ACHN (cell line): ENCODE data around the gene GMFB.
"Not testable (repeated sequence)": the region's sequence is repeated elsewhere in the genome, so short reads cannot be mapped to it uniquely, and the experiment has no call there.

ENCODE experiments used
- DNase-seq: peaks from one replicate; pipeline ENCODE4 v3.0.0-alpha.2; 2015
- in situ Hi-C: cut with HindIII; loops from 2 replicates; pipeline ENCODE4 v1.10.0; 2017; ENCODE audit warnings: low sequenced_read_pairs, low pct_ligation_motif_present, low pct_unique_long_range_greater_than_20kb

Gene GMFB

DNA sequence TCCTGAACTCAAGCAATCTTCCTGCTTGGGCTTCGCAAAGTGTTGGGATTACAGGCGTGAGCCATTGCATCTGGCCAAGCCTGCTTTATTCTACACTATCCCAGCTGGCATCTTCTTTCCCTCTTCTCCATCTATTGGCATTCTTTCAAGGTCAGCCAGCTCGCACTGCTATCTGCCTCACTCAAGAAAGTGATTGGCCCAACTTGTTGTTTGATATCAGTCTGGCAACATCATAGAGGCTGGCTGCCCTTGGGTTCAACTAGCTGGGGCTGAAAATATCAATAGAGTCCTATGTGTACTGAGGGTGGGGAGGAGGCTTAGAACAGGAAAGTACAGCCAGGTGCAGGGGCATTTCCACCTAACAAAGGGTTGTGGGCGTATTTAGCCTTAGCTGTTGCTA, 17.1 kb downstream of the GMFB start:
- in situ Hi-C loops = no loop called here
- no peak for DNase-seq

DNA sequence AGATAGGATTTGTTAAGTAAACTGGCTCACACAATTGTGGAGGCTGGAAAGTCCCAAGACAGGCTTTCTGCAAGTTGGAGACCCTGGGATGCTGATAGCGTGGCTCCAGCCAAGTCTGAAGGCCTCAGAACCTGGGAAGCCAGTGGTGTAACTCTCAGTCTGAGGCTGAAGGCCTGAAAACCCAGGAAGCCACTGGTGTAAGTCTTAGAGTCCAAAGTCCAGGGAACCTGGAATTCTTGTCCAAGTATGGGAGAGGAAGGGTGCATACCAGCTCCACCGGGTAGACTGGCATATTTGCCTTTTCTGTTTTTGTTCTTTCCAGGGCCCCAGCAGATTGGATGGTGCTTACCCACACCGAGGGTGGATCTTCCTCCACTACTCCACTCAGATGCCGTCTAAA, 18.1 kb downstream of the GMFB start:
- DNase-seq = no peak

DNA sequence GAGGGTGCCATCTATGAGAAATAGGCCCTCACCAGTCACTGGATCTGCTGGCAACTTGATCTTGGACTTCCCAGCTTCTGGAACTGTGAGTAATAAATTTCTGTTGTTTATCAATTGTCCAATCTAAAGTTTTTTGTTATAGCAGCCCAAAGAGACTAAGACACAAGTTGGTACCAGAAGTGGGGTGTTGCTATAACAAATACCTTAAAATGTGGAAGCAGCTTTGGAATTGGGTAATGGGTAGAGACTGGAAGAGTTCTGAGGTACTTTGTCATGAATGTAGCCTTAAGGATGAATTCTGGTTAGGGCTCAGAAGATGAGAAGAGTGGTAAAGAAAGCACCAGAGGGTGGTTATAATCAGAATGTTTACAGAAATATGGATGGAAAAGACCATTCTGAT, 21.5 kb downstream of the GMFB start:
- no peak for DNase-seq
- in situ Hi-C loops = no loop called here

More for the DNA sequence above, 18.1 kb downstream of the GMFB start:
- in situ Hi-C loops = no loop called here

DNA sequence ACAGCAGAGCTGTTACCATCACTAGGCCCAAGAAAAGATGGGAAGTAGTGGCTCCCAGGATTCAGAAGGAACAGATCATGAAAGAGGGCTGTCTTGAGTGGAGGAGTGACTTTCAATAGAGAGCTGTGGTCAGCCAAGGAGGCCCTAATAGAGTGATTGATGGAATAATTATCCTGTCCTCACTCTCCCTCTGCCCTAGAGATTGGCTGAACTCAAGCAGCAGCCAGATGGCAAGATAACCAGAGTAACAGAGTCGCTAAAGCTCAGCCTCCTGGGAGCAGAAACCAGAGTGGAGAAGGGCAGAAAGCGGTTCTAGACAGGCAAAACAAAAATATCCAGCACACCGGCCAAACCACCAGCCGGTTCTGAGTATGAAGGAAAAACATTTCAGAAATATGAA, 23.1 kb downstream of the GMFB start:
- DNase-seq = no peak
- in situ Hi-C loops = no loop called here

DNA sequence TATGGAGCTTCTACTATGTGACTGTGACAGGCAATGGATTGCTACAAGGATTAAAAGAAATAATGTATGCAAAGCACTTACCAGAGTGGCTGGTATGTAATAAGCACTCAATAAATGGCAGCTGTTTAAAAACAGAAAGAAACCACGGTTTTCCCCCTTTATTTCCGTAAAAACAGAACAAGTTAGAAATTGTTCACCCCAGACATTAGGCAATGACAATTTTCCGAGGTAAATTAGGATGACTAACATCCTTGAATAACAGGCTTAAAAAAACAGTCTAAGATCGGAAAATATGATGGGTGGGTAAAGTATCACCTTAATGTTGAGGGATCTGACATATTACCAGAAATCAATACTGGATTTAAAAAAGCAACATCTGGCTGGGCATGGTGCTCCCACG, 26.7 kb downstream of the GMFB start:
- in situ Hi-C loops = no loop called here
- no peak for DNase-seq

DNA sequence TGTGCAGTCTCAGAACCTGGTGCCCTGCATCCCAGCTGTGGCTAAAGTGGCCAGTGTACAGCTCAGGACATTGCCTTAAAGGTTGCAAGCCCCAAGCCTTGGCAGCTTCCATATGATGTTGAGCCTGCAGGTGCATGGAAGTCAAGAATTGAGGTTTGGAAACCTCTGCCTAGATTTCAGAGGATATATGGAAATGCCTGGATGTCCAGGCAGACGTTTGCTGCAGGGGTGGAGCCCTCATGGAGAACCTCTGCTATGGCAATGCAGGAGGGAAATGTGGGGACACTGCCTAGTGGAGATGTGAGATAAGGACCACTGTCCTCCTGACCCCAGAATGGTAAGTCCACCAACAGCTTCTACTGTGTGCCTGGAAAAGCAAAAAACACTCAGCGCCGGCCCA, 29.7 kb downstream of the GMFB start:
- no peak for DNase-seq
- in situ Hi-C loops = no loop called here

DNA sequence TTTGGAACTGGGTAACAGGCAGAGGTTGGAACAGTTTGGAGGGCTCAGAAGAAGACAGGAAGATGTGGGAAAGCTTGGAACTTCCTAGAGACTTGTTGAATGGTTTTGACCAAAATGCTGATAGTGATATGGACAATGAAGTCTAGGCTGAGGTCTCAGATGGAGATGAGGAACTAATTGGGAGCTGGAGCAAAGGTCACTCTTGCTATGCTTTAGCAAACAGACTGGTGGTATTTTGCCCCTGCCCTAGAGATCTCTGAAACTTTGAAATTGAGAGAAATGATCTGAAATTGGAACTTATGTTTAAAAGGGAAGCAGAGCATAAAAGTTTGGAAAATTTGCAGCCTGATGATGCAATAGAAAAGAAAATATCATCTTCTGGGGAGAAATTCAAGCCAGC, 30.2 kb downstream of the GMFB start:
- DNase-seq, in situ Hi-C loops: not testable (repeated sequence)

DNA sequence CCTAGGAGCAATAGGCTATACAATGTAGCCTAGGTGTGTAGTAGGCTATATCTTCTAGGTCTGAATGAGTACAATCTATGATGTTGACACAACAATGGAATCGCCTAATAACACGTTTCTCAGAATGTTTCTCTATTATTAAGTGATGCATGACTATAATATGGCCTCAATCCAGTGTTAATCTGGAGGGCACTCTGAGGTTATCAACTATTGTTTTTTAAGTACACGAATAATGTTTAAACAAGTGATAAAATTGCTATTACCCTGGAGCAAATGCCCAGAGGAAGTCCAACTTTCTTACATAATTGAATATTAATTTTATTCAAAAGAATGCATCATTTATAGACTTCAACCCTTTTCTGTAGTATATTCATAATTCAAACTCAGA, 31.2 kb downstream of the GMFB start:
- no peak for DNase-seq
- in situ Hi-C loops = no loop called here

DNA sequence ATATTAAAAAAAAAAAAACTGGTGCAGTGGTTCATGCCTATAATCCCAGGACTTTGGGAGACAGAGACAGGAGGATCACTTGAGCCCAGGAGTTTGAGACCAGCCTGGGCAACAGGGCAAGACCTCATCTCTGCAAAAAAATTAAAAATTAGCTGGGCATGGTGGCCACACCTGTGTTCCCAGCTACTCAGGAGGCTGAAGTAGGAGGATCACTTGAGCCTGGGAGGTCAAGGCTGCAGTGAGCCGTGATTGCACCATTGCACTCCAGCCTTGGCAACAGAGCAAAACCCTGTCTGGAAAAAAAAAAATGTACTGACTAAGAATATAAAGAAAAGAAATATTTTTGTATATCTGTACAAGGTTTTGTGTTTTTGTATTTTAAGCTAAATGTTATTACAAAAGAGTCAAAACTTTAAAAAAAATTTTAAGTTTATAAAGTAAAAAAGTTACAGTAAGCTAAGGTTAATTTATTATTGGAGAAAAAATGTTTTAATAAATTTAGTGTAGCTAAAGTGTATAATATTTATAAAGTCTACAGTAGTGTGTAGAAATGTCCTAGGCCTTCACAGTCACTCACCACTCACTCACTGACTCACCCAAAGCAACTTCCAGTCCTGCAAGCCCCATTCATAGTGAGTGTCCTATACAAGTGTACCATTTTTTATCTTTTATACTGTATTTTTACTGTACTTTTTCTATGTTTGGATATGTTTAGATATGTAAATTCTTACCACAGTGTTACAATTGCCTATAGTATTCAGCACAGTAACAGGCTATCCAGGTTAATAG, 31.8 kb downstream of the GMFB start:
- DNase-seq, in situ Hi-C loops: not testable (repeated sequence)

DNA sequence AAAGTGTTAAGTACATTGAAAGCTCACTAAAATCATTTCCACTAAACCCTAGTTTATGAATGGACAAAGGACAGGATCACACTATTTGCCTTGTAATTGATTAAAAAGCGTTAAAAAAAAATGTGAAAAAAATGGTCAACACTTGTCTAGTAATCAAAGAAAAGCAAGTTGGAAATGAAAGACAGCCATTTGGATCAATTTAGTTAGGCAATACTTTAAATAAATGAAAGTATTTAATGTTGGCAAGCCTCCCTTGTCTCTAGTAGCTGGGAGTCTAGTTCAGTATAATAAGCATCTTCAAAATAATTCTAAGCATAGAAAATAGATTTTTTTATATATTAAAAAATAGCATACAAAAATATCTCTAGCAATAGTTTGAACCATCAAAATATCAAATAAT, 33.4 kb downstream of the GMFB start:
- in situ Hi-C loops = no loop called here

DNA sequence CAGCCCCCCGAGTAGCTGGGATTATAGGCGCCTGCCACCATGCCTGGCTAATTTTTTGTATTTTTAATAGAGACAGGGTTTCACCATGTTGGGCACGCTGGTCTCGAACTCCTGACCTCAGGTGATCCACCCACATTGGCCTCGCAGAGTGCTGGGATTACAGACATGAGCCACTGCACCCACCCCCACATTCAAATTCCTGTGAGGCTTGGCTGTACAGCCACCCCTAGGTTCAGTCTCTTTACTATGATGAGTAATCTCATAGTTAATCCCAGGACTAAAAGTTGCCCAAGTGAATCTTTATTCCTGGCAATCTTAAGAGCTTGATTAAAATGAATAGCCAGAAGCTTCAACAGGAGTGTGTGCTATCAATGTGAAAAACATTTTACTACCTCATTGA, 34.8 kb downstream of the GMFB start:
- DNase-seq, in situ Hi-C loops: not testable (repeated sequence)

More for the DNA sequence above, 33.4 kb downstream of the GMFB start:
- no peak for DNase-seq

DNA sequence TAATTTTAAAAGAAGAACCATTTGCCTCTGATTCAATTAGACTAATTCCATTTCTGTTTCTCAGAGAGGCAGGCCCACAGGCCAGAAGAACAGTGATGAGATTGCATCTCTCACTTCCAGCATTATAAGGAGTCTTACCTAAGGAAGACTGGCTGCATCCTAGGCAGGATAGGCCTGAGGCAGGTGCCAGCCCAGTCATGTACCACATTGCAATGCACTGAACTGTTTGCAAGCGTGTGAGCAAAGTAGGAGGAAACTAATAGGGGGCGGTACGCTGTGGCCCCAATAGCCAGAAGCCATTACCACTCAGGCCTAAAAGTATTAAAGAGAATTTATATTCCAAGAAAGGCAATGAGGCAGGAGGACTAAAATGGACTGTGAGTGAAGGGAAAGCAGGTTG, 35.5 kb downstream of the GMFB start:
- in situ Hi-C loops = no loop called here
- DNase-seq = no peak

DNA sequence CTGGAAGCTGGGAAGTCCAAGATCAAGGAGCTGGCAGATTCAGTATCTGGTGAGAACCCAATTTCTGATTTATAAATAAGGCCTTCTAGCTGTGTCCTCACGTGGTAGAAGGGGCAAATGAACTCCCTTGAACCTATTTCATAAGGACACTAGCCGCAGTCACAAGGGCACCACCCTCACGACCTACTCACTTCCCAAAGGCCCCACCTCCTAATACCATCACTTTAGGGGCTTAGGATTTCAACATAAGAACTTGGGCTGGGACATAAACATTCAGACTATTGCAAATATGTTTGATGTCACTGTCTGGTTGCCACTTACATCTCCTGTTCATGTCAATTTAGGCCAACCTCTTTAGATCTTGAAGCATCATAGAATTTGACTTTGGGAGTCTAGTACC, 36.8 kb downstream of the GMFB start:
- in situ Hi-C loops = no loop called here
- no peak for DNase-seq

DNA sequence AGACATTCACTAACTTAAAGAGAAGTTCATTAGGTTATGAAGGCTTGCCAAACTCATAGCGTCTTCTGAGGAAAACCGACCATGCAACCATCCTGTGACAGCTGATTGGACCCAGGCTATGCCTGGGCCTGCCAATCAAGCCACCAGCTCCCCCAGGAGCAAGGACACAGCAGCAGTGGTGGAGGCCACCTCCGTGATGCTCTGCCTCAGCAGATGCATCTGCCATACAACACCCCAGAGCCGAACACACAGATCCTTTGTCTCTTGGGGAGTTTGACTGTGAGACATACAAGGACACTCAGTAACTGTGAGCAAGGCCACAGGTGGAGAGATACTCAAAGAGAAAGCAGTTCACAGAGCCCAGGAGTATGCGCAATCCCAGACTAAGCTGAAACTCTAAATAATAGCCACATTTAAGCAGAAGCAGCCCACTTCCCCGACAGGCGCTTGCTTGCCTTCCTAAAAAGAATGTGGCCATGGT, 37.6 kb downstream of the GMFB start:
- no peak for DNase-seq
- in situ Hi-C loops = no loop called here

DNA sequence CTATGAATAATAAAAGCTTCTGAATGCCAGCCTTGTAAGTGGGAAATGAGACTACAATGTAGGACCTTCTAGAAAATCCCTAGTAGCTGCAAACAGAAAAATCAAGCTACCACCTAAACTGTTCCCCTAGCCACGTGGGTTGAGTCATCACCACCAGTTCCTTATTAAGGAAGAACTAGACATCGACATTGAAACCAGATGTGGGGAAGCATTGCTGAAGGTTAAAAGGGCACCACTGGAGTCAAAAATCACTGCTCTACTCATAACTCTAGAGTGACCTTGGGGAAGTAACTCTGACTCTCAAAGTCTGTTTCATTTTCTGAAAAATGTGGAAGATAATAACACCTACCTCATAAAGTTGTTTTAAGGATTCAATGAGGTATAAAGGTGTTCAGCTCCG, 38.2 kb downstream of the GMFB start:
- DNase-seq = no peak
- in situ Hi-C loops = no loop called here

DNA sequence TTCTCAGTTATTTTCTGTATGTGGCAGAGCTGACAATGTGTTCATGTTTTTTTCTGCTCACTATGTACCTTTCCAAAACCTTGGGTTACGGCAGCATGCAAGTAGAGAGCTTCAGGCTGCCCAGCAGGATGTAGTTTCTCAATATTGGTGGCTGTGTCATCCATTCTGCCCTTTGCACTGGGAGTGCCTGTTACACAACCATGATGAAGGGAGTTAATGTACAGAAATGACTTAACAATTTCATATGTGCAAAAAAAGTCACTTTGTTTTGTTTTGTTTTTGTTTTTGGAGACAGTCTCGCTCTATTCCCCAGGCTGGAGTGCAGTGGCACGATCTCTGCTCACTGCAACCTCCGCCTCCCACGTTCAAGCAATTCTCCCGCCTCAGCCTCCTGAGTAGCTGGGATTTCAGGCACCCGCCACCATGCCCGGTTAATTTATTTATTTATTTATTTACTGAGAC, 41.5 kb downstream of the GMFB start:
- no peak for DNase-seq
- in situ Hi-C loops = no loop called here

DNA sequence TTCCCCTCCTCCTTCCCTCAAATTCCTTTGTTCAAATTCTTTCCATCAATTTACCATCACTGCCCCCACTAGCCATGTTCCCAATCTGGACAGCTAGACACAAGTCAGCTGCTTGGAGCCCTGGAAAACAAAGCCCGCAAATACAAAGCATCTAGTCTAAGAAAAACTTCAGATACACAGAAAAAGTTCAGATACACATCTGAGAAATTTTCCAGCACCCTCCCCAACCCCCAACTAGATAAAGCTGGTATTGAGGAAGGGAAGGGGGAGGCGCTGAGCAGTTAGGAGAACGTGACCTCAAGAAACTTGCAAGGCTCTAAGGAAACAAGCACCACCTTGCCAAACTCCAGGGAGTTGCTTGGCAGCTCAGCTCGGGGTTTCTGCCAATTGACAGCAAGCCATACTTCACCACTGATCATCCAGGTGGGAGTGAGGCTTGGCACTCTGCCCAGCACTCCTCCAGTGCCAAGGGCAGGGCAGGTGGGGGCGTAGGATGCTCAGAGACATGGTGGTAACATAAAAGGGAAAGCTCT, 42.6 kb downstream of the GMFB start:
- in situ Hi-C loops = no loop called here
- DNase-seq = no peak

DNA sequence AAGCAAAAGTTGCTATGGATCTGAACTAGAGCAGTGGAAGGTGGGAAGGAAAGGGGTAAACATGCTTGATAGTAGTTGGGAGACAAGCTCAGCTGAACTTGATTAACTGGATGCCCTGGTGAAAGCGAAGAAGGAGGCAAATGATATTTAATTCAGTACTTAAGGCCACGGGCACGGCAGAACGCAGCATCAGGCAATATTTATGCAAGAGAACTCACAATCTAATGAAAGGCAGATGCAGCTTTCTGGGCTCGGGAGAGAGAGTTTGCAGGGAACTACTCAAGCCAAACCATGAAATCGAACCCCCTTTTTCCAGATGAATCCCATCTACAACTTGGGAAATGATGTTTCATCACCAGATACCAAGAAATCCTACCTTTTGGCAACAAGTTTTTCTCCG, 44.1 kb downstream of the GMFB start:
- DNase-seq = no peak
- in situ Hi-C loops = no loop called here

DNA sequence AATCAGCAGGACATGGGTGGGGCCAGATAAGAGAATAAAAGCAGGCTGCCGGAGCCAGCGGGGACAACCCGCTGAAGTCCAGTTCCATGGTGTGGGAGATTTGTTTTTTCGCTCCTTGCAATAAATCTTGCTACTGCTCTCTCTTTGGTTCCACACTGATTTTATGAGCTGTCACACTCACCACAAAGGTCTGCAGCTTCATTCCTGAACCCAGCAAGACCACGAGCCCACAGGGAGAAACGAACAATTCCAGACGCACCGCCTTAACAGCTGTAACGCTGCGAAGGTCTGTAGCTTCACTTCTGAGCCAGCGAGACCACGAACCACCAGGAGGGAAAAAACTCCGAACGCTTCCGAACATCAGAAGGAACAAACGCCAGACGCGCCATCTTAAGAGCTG, 44.8 kb downstream of the GMFB start:
- in situ Hi-C loops = no loop called here
- no peak for DNase-seq

DNA sequence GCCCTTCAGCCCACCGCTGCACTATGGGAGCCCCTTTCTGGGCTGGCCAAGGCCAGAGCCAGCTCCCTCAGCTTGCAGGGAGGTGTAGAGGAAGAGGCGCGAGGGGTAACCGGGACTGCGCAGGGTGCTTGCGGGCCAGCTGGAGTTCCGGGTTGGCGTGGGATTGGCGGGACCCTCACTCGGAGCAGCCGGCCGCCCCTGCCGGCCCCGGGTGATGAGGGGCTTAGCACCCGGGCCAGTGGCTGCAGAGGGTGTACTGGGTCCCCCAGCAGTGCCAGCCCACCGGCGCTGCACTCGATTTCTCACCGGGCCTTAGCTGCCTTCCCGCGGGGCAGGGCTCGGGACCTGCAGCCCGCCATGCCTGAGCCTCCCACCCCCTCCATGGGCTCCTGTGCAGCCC, 45.8 kb downstream of the GMFB start:
- DNase-seq, in situ Hi-C loops: not testable (repeated sequence)
